ENCODE data around the gene AHSA1.

GRCh38 chr14:77469067-77469505 is 11.2 kb downstream of the AHSA1 start:
- no peak for TF ChIP-seq CTCF (IDR thresholded peaks at IDR 0.05)
- TF ChIP-seq POLR2AphosphoS5 (IDR thresholded peaks at IDR 0.05; ENCODE audit: insufficient read depth in 1 of 2, low read depth in 1 of 2): no peak
- TF ChIP-seq POLR2A (IDR thresholded peaks at IDR 0.05): no peak

All from vagina (tissue), 2 donors.